Ovary (tissue), 3 donors: ENCODE measurements around the gene NLRC4.
"Not testable (repeated sequence)": the region's sequence is repeated elsewhere in the genome, so short reads cannot be mapped to it uniquely, and the experiment has no call there.

Experiments used
- EP300 ChIP-seq: sonication (generic); formaldehyde crosslinking; IDR thresholded peaks from one replicate; pipeline ENCODE4 v1.6.1; 2017; ENCODE audit warnings: antibody characterized with exemption
- TF ChIP-seq, protein P1 (sequence below), 3 donors: fragments of 450-650 bp in 2 of 3; fragments of 200-600 bp in 1 of 3; IDR thresholded peaks; one replicate each; pipeline versions ENCODE4 v1.5.1 to v1.8.0; 2016 to 2022; ENCODE audit warnings: antibody characterized with exemption in 3 of 3, mild to moderate bottlenecking in 1 of 3
- donor health status: DM: no; HTN: no; CAD: no.

DNA sequence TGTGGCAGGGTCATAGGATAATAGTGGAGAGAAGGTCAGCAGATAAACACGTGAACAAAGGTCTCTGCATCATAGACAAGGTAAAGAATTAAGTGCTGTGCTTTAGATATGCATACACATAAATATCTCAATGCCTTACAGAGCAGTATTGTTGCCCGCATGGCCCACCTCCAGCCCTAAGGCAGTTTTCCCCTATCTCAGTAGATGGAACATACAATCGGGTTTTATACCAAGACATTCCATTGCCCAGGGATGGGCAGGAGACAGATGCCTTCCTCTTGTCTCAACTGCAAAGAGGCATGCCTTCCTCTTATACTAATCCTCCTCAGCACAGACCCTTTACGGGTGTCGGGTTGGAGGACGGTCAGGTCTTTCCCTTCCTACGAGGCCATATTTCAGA, 11.1 kb upstream of the NLRC4 start:
- TF ChIP-seq, protein P1, sequence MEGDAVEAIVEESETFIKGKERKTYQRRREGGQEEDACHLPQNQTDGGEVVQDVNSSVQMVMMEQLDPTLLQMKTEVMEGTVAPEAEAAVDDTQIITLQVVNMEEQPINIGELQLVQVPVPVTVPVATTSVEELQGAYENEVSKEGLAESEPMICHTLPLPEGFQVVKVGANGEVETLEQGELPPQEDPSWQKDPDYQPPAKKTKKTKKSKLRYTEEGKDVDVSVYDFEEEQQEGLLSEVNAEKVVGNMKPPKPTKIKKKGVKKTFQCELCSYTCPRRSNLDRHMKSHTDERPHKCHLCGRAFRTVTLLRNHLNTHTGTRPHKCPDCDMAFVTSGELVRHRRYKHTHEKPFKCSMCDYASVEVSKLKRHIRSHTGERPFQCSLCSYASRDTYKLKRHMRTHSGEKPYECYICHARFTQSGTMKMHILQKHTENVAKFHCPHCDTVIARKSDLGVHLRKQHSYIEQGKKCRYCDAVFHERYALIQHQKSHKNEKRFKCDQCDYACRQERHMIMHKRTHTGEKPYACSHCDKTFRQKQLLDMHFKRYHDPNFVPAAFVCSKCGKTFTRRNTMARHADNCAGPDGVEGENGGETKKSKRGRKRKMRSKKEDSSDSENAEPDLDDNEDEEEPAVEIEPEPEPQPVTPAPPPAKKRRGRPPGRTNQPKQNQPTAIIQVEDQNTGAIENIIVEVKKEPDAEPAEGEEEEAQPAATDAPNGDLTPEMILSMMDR (IDR thresholded peaks at IDR 0.05) = not testable (repeated sequence)
- not testable (repeated sequence) for TF ChIP-seq EP300
